ENCODE measurements around the gene PAX5.

PAX5 gene

DNA sequence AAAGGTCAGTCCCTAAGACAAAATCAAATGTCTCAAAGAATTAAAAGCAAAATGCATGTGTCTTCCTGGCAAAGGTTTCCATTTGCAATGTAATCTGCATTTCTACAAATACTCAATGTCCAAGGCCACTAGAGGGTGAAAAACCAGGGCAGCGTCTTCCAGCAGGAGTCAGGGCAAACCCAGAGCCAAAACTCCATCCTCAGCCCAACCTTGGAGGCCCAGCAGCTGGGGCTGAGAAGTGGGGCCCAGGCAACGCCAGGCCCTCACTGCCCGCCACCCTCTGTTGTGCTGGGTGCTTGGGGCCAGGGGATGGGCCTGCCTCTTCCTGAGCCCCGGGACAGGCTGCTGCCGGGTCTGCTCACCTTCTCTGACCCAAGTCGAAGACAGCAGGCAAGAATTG is 200.1 kb downstream of the PAX5 start:
- TF ChIP-seq EP300 (IDR thresholded peaks at IDR 0.05; ENCODE audit: borderline replicate concordance) (no peak), CEBPB (IDR thresholded peaks at IDR 0.05) (no peak), ZBTB7A (IDR thresholded peaks at IDR 0.05; ENCODE audit: low read depth) (no peak), FOXM1 (IDR thresholded peaks at IDR 0.05; ENCODE audit: borderline replicate concordance, low read depth) (no peak), TCF12 (IDR thresholded peaks at IDR 0.05; ENCODE audit: low read depth) (no peak), RAD21 (IDR thresholded peaks at IDR 0.05; ENCODE audit: low read depth) (no peak), EGR1 (IDR thresholded peaks at IDR 0.05) (no peak), CREB1 (IDR thresholded peaks at IDR 0.05; ENCODE audit: low read depth) (no peak)
- TF ChIP-seq, protein P1, sequence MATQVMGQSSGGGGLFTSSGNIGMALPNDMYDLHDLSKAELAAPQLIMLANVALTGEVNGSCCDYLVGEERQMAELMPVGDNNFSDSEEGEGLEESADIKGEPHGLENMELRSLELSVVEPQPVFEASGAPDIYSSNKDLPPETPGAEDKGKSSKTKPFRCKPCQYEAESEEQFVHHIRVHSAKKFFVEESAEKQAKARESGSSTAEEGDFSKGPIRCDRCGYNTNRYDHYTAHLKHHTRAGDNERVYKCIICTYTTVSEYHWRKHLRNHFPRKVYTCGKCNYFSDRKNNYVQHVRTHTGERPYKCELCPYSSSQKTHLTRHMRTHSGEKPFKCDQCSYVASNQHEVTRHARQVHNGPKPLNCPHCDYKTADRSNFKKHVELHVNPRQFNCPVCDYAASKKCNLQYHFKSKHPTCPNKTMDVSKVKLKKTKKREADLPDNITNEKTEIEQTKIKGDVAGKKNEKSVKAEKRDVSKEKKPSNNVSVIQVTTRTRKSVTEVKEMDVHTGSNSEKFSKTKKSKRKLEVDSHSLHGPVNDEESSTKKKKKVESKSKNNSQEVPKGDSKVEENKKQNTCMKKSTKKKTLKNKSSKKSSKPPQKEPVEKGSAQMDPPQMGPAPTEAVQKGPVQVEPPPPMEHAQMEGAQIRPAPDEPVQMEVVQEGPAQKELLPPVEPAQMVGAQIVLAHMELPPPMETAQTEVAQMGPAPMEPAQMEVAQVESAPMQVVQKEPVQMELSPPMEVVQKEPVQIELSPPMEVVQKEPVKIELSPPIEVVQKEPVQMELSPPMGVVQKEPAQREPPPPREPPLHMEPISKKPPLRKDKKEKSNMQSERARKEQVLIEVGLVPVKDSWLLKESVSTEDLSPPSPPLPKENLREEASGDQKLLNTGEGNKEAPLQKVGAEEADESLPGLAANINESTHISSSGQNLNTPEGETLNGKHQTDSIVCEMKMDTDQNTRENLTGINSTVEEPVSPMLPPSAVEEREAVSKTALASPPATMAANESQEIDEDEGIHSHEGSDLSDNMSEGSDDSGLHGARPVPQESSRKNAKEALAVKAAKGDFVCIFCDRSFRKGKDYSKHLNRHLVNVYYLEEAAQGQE (IDR thresholded peaks at IDR 0.05; ENCODE audit: low read depth) = no peak
- TF ChIP-seq, protein P2, sequence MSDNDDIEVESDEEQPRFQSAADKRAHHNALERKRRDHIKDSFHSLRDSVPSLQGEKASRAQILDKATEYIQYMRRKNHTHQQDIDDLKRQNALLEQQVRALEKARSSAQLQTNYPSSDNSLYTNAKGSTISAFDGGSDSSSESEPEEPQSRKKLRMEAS (IDR thresholded peaks at IDR 0.05) = no peak

DNA sequence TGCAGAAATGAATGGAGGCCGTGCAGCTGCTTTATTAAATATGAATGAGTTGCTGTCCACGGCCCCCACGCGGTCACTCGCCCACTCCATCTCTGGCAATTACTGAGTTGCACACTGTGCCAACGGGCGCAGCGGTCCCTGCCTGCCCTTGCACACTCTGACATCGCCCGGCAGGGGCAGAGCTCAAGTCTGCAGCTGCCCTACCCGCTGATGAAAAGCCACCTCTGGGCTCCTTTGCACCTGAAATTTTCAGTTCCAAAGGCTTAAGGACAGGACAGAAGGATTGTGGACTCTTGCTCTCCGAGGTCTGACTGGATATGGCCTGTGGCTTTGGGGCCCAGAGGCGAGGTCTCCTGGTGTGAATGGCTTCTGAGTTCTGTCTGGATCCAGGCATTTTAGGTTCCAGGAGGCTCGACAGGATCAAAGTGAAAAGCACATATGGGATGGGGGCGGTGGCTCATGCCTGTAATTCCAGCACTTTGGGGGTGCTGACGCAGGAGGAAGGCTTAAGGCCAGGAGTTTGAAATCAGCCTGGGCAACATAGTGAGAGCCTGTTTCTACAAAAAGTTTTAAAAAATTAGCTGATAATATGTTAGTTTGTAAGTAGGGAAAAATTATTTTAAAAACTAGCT is 201.8 kb downstream of the PAX5 start:
- TF ChIP-seq EGR1 (IDR thresholded peaks at IDR 0.05) (no peak), YY1 (IDR thresholded peaks at IDR 0.05; ENCODE audit: low read depth) (no peak), CREB1 (IDR thresholded peaks at IDR 0.05; ENCODE audit: low read depth) (no peak), TCF12 (IDR thresholded peaks at IDR 0.05; ENCODE audit: low read depth) (no peak), EP300 (IDR thresholded peaks at IDR 0.05; ENCODE audit: borderline replicate concordance) (no peak), TEAD4 (IDR thresholded peaks at IDR 0.05) (no peak), RAD21 (IDR thresholded peaks at IDR 0.05; ENCODE audit: low read depth) (no peak), TAF1 (IDR thresholded peaks at IDR 0.05; ENCODE audit: low read depth) (no peak)
- TF ChIP-seq, protein P2 (IDR thresholded peaks at IDR 0.05) = no peak
- TF ChIP-seq, protein P3, sequence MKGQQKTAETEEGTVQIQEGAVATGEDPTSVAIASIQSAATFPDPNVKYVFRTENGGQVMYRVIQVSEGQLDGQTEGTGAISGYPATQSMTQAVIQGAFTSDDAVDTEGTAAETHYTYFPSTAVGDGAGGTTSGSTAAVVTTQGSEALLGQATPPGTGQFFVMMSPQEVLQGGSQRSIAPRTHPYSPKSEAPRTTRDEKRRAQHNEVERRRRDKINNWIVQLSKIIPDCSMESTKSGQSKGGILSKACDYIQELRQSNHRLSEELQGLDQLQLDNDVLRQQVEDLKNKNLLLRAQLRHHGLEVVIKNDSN (IDR thresholded peaks at IDR 0.05) = no peak

DNA sequence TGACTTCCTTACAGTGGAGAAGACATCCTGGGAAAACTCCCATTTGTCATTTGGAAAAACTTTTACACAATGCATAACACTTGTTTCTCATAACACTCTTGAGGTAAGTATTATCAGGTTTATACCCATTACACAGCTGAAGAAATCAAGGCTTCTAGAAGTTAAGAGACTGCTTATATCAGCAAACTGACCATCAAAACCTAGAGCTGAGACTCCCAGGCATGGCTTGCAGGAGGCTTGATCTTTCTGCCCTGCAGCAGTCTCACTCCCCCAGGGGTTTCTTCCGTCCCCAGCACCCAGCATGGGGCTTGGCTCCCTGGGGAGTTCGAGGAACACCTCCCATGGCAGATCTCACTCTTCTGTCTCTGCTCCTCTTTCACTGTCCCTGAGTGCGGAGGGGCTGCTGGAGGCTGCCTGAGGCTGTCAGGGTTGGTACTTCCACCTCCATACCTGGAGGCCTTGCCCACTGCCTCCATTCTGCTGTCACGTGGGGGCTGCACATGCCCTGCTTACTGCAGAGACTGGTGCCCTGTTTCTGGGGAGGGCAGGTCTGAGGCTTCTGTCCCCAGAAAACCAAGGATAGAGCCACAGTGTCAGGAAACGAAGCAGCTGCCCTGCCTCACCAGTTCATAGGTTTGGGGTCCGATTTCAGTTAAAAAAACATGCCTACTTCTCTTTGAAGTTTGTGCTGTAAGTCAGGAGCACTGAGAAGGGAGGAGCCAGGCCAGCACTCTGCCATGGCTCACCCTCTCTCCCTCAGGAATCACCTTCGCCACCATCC is 202.5 kb downstream of the PAX5 start:
- no peak for TF ChIP-seq YY1 (IDR thresholded peaks at IDR 0.05; ENCODE audit: low read depth)
- TF ChIP-seq CEBPB (IDR thresholded peaks at IDR 0.05) = no peak
- TF ChIP-seq TAF1 (IDR thresholded peaks at IDR 0.05; ENCODE audit: low read depth) = no peak
- TF ChIP-seq EP300 (IDR thresholded peaks at IDR 0.05; ENCODE audit: borderline replicate concordance) = no peak
- TF ChIP-seq RAD21 (IDR thresholded peaks at IDR 0.05; ENCODE audit: low read depth) = no peak
- TF ChIP-seq, protein P3 (IDR thresholded peaks at IDR 0.05) = peak; percentile 51; the same call in 1 of the 2 replicates
- no peak for TF ChIP-seq FOXM1 (IDR thresholded peaks at IDR 0.05; ENCODE audit: borderline replicate concordance, low read depth)

DNA sequence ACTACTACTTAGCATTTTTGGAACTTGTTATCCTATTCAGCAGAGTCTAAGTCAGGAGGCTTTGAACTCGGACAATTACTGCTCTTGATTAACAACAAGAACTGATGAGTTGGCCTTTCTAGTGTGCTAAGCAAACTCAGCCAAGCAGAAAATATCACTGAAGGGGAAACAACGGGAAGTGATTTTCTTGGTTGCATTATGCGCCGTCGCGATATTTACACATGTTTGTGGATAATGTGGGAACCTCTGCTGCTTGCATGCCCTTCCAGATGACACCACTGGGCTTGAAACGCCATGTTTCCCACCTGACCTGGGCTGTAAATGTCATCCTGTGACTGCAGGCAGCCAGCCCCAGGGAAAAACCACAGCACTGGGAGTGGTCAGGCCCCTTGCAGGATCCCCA is 205.5 kb downstream of the PAX5 start:
- no peak for TF ChIP-seq FOXM1 (IDR thresholded peaks at IDR 0.05; ENCODE audit: borderline replicate concordance, low read depth)
- no peak for TF ChIP-seq CREB1 (IDR thresholded peaks at IDR 0.05; ENCODE audit: low read depth)
- no peak for TF ChIP-seq CEBPB (IDR thresholded peaks at IDR 0.05)
- TF ChIP-seq, protein P3 (IDR thresholded peaks at IDR 0.05) = no peak
- TF ChIP-seq NFIC (IDR thresholded peaks at IDR 0.05) = no peak
- TF ChIP-seq, protein P1 (IDR thresholded peaks at IDR 0.05; ENCODE audit: low read depth) = no peak
- TF ChIP-seq EP300 (IDR thresholded peaks at IDR 0.05; ENCODE audit: borderline replicate concordance) = no peak
- TF ChIP-seq YY1 (IDR thresholded peaks at IDR 0.05; ENCODE audit: low read depth) = no peak
- TF ChIP-seq, protein P2 (IDR thresholded peaks at IDR 0.05) = no peak
- TF ChIP-seq RAD21 (IDR thresholded peaks at IDR 0.05; ENCODE audit: low read depth) = no peak
- TF ChIP-seq TAF1 (IDR thresholded peaks at IDR 0.05; ENCODE audit: low read depth) = no peak

DNA sequence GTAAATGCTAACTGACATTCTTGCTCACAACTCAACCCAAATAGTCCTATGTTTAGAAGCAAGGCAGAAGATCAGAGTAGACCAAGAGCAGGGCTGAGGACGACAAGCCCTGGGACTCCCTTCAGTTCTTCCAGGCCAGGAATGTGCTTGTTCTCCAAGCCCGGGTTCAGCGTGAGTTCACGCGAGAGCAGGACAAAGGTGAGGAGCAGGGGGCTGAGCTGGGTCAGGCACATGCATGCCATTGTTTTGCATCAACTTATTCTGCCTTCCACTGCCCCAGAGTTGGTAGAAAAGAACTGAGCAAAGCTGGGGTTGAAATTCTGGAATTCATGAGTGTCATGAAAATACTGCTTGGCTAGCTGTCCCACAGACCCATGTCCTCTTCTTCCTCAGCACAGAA is 206.5 kb downstream of the PAX5 start:
- no peak for TF ChIP-seq ZBTB7A (IDR thresholded peaks at IDR 0.05; ENCODE audit: low read depth)
- TF ChIP-seq, protein P1 (IDR thresholded peaks at IDR 0.05; ENCODE audit: low read depth) = no peak
